ENCODE data around the gene CCDC12.

CCDC12 gene

GRCh38 chr3:47007001-47007400 is 30.5 kb upstream of the CCDC12 start:
- no peak for DNase-seq

GRCh38 chr3:47006145-47006651 is 29.7 kb upstream of the CCDC12 start:
- no peak for DNase-seq

GRCh38 chr3:47005212-47006144 is 28.9 kb upstream of the CCDC12 start:
- no peak for DNase-seq

- DNase-seq: no peak
Observed at GRCh38 chr3:47004369-47005211, 28.0 kb upstream of the CCDC12 start.

GRCh38 chr3:47003461-47004368 is 27.2 kb upstream of the CCDC12 start:
- no peak for DNase-seq

GRCh38 chr3:47003056-47003410 is 26.5 kb upstream of the CCDC12 start:
- DNase-seq: no peak

GRCh38 chr3:47002171-47003055 is 25.9 kb upstream of the CCDC12 start:
- no peak for DNase-seq

- DNase-seq: no peak
Observed at GRCh38 chr3:47001731-47002170, 25.2 kb upstream of the CCDC12 start.

- no peak for DNase-seq
Observed at GRCh38 chr3:47000922-47001730, 24.6 kb upstream of the CCDC12 start.

- no peak for DNase-seq
Observed at GRCh38 chr3:47000198-47000815, 23.8 kb upstream of the CCDC12 start.

- no peak for DNase-seq
Observed at GRCh38 chr3:46999516-47000197, 23.1 kb upstream of the CCDC12 start.

GRCh38 chr3:46998852-46999515 is 22.4 kb upstream of the CCDC12 start:
- no peak for DNase-seq

GRCh38 chr3:46998121-46998851 is 21.7 kb upstream of the CCDC12 start:
- DNase-seq: no peak

GRCh38 chr3:46997453-46998091 is 21.0 kb upstream of the CCDC12 start:
- no peak for DNase-seq

- no peak for DNase-seq
Observed at GRCh38 chr3:46996689-46997452, 20.3 kb upstream of the CCDC12 start.

- no peak for DNase-seq
Observed at GRCh38 chr3:46995901-46996562, 19.5 kb upstream of the CCDC12 start.

All from cortex of kidney (tissue), 1 donor.